ENCODE results near the gene RAPGEF4.

- no peak for TF ChIP-seq POLR2AphosphoS5 (IDR thresholded peaks at IDR 0.05; ENCODE audit: borderline replicate concordance, low read depth, low read length)
- TF ChIP-seq EZH2 (IDR thresholded peaks at IDR 0.05) = no peak
Measured at GRCh38 chr2:173077506-173078177, 342.0 kb downstream of the RAPGEF4 start.

All from SK-N-MC (cell line).